ENCODE measurements around the gene PUSL1. TPM values are rescaled to one million over a fixed set of nuclear protein-coding genes. Genes with fewer than 3 reads are reported as not detected.

Gene PUSL1
- total RNA-seq, 1 experiment from 2014 or later = 38.0 TPM

DNA sequence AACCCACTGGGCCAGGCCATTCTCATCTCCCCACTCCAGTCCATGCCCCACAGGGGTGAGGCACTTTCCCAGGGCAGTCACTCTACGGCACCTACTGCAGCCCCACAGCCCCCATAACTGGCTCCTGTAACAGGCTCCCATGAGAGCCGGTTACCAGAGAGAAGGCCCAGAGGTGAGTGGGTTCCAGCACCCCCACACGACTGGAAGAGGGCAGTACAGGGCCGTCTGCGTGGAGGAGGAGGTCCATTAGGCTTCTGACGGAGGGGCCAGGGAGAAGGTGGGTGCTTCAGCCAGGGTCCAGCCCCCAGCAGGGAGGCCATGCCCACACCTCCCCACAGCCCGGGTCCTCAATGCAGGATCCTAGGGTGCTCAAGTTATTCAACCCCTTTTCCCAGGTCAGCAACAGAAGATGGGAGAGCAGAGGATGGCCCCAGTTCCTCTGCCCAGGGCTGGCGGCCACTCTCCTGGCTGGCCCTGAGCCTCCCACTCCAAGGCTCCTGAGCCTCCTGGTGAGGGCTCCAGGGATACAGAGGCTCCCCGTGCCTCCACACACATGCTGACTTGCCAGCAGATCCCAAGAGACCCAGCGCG lies 2.2 kb upstream of the PUSL1 start:
- H2BK120ac ChIP-seq (ENCODE audit: low read depth, low read length, poor library complexity, severe bottlenecking) = no peak overlapping the region
- no peak overlapping the region for H3K18ac ChIP-seq (ENCODE audit: insufficient read length, low read depth, low read length)
- H3K9ac ChIP-seq (ENCODE audit: extremely low read depth, insufficient read length, low read length) = no peak overlapping the region
- H3K27ac Mint-ChIP-seq = peak overlapping the region in 2 of 3 experiments; percentile 83 to 95; a peak in 3 of 7 replicates
- no peak overlapping the region for H3K56ac ChIP-seq (ENCODE audit: insufficient read length, low read depth, low read length)
- no peak overlapping the region for H2BK20ac ChIP-seq (ENCODE audit: low read depth, low read length, poor library complexity, severe bottlenecking)
- H3K36me3 Mint-ChIP-seq (ENCODE audit: insufficient read depth in 1 of 3, low read depth in 3 of 3) = peaks cover 0 to 7% (median 7%) of the 10 kb centered on the region in 3 experiments; a peak in 3 of 7 replicates
- peaks cover 18 to 31% of the 10 kb centered on the region in 2 experiments for H3K4me1 Mint-ChIP-seq
- no peaks in the 10 kb centered on the region for H3K79me2 ChIP-seq (ENCODE audit: insufficient read depth, low read length)
- no peaks in the 10 kb centered on the region for H3K9me3 ChIP-seq (ENCODE audit: control insufficient read depth, low read depth, low read length)
- H2BK15ac ChIP-seq (ENCODE audit: low read depth, low read length) = no peak overlapping the region
- H2BK12ac ChIP-seq (ENCODE audit: insufficient read length, low read depth, low read length) = no peak overlapping the region
- peak; percentile 32; the same call in 1 of the 3 replicates for TF ChIP-seq CTCF (conservative IDR thresholded peaks at IDR 0.05)
- no peak overlapping the region for H3K23ac ChIP-seq (ENCODE audit: insufficient read length, low read depth, low read length)
- H2AFZ ChIP-seq (ENCODE audit: low read length) = no peak overlapping the region
- H4K20me1 ChIP-seq (ENCODE audit: control insufficient read depth, insufficient read depth, insufficient read length) = no peaks in the 10 kb centered on the region
- no peak overlapping the region for H3K14ac ChIP-seq (ENCODE audit: insufficient read depth, low read length)
- no peak overlapping the region for H4K8ac ChIP-seq (replicated peaks; ENCODE audit: insufficient read length, low read depth, low read length)
- peaks cover 5% of the 10 kb centered on the region; the same call in 1 of the 2 replicates for H3K4me1 ChIP-seq (ENCODE audit: insufficient read depth, low read length)
- H3K27me3 Mint-ChIP-seq (ENCODE audit: low read depth) = peaks cover 3% of the 10 kb centered on the region; the same call in 1 of the 2 replicates
- no peak overlapping the region for H2BK5ac ChIP-seq (ENCODE audit: insufficient read length, low read length)
- no CpG with 5 or more reads among the region's 11 CpGs for WGBS (ENCODE audit: extremely low coverage, insufficient read length, low lambda C conversion rate)
- DNase-seq = peak; percentile 55
- no peaks in the 10 kb centered on the region for H3K79me1 ChIP-seq (ENCODE audit: insufficient read depth, low read depth, low read length, poor library complexity, severe bottlenecking)
- H3K23me2 ChIP-seq (ENCODE audit: insufficient read length, low read depth, low read length, poor library complexity, severe bottlenecking) = peaks cover 15% of the 10 kb centered on the region
- no peaks in the 10 kb centered on the region; a peak in 1 of 5 replicates for H3K9me3 Mint-ChIP-seq
- H4K5ac ChIP-seq (ENCODE audit: insufficient read length, low read depth, low read length) = no peak overlapping the region
- no peak overlapping the region for H4K91ac ChIP-seq (ENCODE audit: insufficient read length, low read depth, low read length)
- no peaks in the 10 kb centered on the region for H3K27me3 ChIP-seq (ENCODE audit: insufficient read depth, low read length)
- no peak overlapping the region for H3K4ac ChIP-seq (ENCODE audit: low read depth, low read length)
- peak overlapping the region; percentile 74 to 86 for H3K4me3 Mint-ChIP-seq
- no peak overlapping the region for H2AK5ac ChIP-seq (ENCODE audit: insufficient read length, low read length)
- H3T11ph ChIP-seq (ENCODE audit: low read length) = no peak overlapping the region
- no peak overlapping the region for H3K27ac ChIP-seq (ENCODE audit: insufficient read length, low read depth, low read length)
- H3K4me2 ChIP-seq (ENCODE audit: insufficient read depth, insufficient read length, low read length) = peak overlapping the region; percentile 33

All from H9 (cell line).